Thyroid gland (tissue), 4 donors: Measurements from ENCODE around the gene MAPK10.

Experiments used
- CTCF ChIP-seq, 6 experiments: fragments of 200-600 bp in 3 of 6; fragments of 450-650 bp in 3 of 6; sonication (generic) in 3 of 6; IDR thresholded peaks; one replicate each; pipeline ENCODE4 v1.5.1; 2016 to 2019; ENCODE audit warnings: antibody characterized with exemption in 6 of 6, mild to moderate bottlenecking in 2 of 6, inconsistent platforms in 1 of 6, moderate library complexity in 1 of 6
- POLR2A ChIP-seq, 2 donors: fragments of 450-650 bp; IDR thresholded peaks; one replicate each; pipeline ENCODE4 v1.6.1; 2017; ENCODE audit warnings: antibody characterized with exemption in 2 of 2, mild to moderate bottlenecking in 2 of 2, moderate library complexity in 1 of 2

GRCh38 chr4:86381431-86381830 is 21.6 kb upstream of the MAPK10 start:
- TF ChIP-seq CTCF (IDR thresholded peaks at IDR 0.05) (no peak), POLR2A (IDR thresholded peaks at IDR 0.05) (no peak)
